Placental pericyte (primary cell): ENCODE data around the gene ITM2B. TPM values are rescaled to one million over a fixed set of nuclear protein-coding genes. Genes with fewer than 3 reads are reported as not detected.

Experiments
- total RNA-seq: library from RNA; depleted of rRNA; stranded (reverse); fragments of >200 nt; gene quantifications from 2 replicates; pipeline ENCODE4 v1.2.3, GENCODE V29; 2012

ITM2B gene
- 83.5 and 277 TPM in 2 replicates for total RNA-seq

DNA sequence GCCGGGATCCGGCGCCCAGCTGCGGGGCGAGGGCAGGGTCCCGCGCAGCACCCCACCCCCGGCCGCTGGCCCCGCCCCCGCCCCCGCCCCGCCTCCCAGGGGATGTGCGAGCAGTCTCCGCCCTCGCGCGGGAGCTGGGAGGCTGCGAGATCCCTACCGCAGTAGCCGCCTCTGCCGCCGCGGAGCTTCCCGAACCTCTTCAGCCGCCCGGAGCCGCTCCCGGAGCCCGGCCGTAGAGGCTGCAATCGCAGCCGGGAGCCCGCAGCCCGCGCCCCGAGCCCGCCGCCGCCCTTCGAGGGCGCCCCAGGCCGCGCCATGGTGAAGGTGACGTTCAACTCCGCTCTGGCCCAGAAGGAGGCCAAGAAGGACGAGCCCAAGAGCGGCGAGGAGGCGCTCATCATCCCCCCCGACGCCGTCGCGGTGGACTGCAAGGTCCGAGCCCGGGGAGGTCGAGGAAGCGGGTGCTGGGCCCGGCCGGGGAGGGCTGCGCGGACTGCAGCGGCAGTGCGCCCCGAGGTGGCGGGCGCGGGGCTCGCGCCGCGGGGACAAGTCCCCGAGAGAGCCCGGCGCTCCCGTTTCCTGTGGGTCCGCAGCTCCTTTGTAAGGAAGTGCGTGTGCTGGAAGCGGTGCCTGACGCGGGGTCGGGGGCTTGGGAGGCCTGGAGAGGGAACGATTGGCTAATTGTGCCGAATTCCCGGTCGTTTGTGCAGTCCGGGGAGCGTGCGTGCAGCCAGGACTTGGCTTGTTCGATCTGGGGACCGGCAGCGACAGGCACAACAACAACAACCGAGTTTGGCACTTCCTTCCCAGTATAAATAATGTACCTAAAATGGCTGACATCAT is at the start of gene ITM2B:
Gene ITM2B (plus strand): TSS at position 161 of the 843 bp plus-strand sequence. CDS start 155 bp downstream, at position 316.

DNA sequence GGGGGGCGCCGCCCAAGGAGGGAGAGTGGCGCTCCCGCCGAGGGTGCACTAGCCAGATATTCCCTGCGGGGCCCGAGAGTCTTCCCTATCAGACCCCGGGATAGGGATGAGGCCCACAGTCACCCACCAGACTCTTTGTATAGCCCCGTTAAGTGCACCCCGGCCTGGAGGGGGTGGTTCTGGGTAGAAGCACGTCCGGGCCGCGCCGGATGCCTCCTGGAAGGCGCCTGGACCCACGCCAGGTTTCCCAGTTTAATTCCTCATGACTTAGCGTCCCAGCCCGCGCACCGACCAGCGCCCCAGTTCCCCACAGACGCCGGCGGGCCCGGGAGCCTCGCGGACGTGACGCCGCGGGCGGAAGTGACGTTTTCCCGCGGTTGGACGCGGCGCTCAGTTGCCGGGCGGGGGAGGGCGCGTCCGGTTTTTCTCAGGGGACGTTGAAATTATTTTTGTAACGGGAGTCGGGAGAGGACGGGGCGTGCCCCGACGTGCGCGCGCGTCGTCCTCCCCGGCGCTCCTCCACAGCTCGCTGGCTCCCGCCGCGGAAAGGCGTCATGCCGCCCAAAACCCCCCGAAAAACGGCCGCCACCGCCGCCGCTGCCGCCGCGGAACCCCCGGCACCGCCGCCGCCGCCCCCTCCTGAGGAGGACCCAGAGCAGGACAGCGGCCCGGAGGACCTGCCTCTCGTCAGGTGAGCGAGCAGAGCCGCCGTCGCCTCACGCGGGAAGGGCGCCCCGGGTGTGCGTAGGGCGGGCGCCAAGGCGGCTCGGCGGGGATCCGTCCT is 70.5 kb downstream of the ITM2B start, which contains the start of gene RB1:
Gene RB1 (plus strand): TSS at position 393 of the 784 bp plus-strand sequence. CDS start 162 bp downstream, at position 555.

Other genes starting within 250 kb of the ITM2B start
- 34.6 and 54.3 TPM in 2 replicates for gene SUCLA2, start 231.9 kb upstream of the ITM2B start, total RNA-seq
- 7.2 and 24.8 TPM in 2 replicates for gene NUDT15, start 195.5 kb upstream of the ITM2B start, total RNA-seq
- gene MED4, start 138.1 kb upstream of the ITM2B start, total RNA-seq = 12.9 and 16.9 TPM in 2 replicates
- 30.0 and 50.4 TPM in 2 replicates for gene RB1, start 70.5 kb downstream of the ITM2B start, total RNA-seq
- gene LPAR6, start 179.9 kb downstream of the ITM2B start, total RNA-seq = 0.66 and 6.7 TPM in 2 replicates